Mammary epithelial cell (primary cell): ENCODE measurements around the gene HEATR9.

ENCODE experiments used
- CTCF ChIP-seq, 2 donors: IDR thresholded peaks in 1 of 2; conservative IDR thresholded peaks in 1 of 2; 2 replicates each; pipeline ENCODE4 v1.5.1; 2011 to 2012; ENCODE audit warnings: inconsistent platforms in 2 of 2, low read length in 2 of 2, mild to moderate bottlenecking in 2 of 2, control low read depth in 1 of 2, low read depth in 1 of 2; ENCODE audit not compliant: insufficient read depth in 1 of 2; ENCODE audit errors: extremely low read depth in 1 of 2
- EZH2 ChIP-seq: IDR thresholded peaks from 2 replicates; pipeline ENCODE4 v1.6.1; 2012; ENCODE audit warnings: low read length, inconsistent platforms, borderline replicate concordance

GRCh38 chr17:35821308-35821707 lies 47.4 kb downstream of the HEATR9 start:
- TF ChIP-seq CTCF (conservative IDR thresholded peaks at IDR 0.05 in 1 of 2, IDR thresholded peaks at IDR 0.05 in 1 of 2; ENCODE audit: extremely low read depth in 1 of 2, insufficient read depth in 1 of 2, low read depth in 1 of 2, low read length in 2 of 2): no peak
- TF ChIP-seq EZH2: no peak
